ENCODE data around the gene PCP2.
"Not testable (repeated sequence)": the region's sequence is repeated elsewhere in the genome, so short reads cannot be mapped to it uniquely, and the experiment has no call there.

PCP2 gene

DNA sequence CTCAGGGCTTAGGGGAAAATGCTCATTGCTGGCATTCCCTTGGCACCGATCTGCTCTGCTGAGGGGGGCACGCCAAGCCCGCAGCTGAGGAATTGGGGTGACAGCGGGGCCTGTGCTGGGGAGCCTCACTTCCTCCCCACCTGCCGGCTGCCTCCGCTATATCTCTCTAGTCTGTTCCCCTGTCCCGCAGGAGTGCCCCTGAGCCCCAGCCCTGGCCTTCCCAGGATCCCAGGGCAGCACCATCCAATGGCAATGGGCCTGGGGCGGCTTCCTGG is 12.8 kb upstream of the PCP2 start:
- TF ChIP-seq, protein P1, sequence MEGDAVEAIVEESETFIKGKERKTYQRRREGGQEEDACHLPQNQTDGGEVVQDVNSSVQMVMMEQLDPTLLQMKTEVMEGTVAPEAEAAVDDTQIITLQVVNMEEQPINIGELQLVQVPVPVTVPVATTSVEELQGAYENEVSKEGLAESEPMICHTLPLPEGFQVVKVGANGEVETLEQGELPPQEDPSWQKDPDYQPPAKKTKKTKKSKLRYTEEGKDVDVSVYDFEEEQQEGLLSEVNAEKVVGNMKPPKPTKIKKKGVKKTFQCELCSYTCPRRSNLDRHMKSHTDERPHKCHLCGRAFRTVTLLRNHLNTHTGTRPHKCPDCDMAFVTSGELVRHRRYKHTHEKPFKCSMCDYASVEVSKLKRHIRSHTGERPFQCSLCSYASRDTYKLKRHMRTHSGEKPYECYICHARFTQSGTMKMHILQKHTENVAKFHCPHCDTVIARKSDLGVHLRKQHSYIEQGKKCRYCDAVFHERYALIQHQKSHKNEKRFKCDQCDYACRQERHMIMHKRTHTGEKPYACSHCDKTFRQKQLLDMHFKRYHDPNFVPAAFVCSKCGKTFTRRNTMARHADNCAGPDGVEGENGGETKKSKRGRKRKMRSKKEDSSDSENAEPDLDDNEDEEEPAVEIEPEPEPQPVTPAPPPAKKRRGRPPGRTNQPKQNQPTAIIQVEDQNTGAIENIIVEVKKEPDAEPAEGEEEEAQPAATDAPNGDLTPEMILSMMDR (IDR thresholded peaks at IDR 0.05; ENCODE audit: unreplicated experiment in 3 of 3), result no peak
- H3K36me3 Mint-ChIP-seq (ENCODE audit: low read depth), result no peaks in the 10 kb centered on the region
- no peak overlapping the region for H3K27ac Mint-ChIP-seq
- no peaks in the 10 kb centered on the region for H3K4me1 Mint-ChIP-seq
- no peaks in the 10 kb centered on the region for H3K9me3 Mint-ChIP-seq
- peaks cover 4% of the 10 kb centered on the region for H3K27me3 Mint-ChIP-seq (ENCODE audit: low read depth)
- no peak overlapping the region for H3K4me3 Mint-ChIP-seq

DNA sequence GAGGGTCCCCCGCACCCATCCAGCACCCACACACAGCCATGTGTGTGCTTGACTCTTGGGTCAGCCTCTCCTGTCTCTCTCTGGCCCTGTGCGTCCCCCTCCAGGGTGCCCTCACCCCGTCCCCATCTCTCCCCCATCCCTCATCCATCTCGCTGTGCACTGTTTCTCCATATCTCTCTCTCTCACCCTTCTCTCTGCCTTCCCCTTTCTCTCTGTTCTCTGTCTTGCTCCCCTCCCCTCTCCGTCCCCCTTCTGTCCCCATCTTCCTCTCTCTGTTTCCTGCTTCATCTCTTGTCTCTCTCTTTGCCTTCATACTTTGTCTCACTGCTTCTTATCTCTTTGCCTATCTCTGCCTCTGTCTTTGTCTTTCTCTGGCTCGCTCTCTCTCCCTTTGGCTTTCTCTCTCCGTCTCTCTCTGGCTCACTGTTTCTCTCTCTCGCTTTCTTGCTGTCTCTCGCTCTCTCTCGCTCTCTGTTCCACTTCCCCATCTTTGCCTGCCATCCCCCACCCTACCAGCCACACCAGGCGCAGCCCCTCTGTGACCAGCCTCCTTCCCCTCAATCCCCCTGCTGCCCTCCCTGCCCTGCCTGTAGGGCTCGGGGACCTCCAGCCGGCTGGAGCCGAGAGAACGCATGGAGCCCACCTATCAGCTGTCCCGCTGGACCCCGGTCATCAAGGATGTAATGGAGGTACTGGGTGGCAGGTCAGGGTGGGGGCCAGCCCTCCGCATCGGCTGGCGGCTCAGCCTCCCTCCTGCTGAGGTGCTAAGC is 12.3 kb upstream of the PCP2 start:
- H3K27me3 Mint-ChIP-seq (ENCODE audit: low read depth), result peaks cover 4% of the 10 kb centered on the region
- H3K36me3 Mint-ChIP-seq (ENCODE audit: low read depth), result no peaks in the 10 kb centered on the region

DNA sequence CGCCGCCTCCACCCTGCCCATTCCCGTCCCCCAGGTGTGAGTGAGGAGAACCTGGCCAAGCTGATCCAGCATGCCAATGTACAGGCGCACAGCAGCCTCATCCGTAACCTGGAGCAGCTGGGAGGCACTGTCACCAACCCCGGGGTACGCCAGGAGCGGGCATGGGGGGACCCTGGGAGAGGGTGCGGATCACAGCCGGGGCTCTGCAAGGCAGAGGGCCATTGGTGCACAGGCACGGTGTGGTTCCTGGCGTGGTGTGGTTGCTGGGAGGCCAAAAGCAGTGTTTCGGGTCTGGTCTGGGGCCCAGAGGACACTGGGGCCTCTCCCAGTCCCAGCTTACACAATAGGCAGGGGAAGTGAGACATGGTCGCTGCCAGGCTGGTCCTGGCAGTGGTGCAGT is 11.6 kb upstream of the PCP2 start:
- H3K4me1 Mint-ChIP-seq, result no peaks in the 10 kb centered on the region
- H3K27ac Mint-ChIP-seq, result no peak overlapping the region
- no peaks in the 10 kb centered on the region for H3K36me3 Mint-ChIP-seq (ENCODE audit: low read depth)
- no peaks in the 10 kb centered on the region for H3K9me3 Mint-ChIP-seq
- TF ChIP-seq, protein P1 (IDR thresholded peaks at IDR 0.05; ENCODE audit: unreplicated experiment in 3 of 3), result no peak
- H3K4me3 Mint-ChIP-seq, result no peak overlapping the region
- peaks cover 4% of the 10 kb centered on the region for H3K27me3 Mint-ChIP-seq (ENCODE audit: low read depth)

More for the DNA sequence above, 12.3 kb upstream of the PCP2 start:
- Mint-ChIP-seq H3K27ac (no peak overlapping the region), H3K9me3 (no peaks in the 10 kb centered on the region), H3K4me3 (no peak overlapping the region), H3K4me1 (no peaks in the 10 kb centered on the region)
- TF ChIP-seq, protein P1 (IDR thresholded peaks at IDR 0.05; ENCODE audit: unreplicated experiment in 3 of 3), result no peak

DNA sequence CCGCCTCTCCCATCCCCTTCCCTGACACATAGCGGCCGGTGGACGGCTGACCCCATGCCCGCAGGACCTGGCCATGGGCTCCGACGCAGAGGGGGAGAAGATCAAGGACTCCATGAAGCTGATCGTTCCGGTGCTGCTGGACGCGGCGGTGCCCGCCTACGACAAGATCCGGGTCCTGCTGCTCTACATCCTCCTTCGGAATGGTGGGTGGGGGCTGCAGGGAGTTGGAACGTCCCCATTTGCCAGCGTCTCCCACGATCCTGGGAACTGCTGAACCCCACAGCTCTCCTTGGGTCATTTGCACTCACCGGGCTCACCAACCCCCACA is 11.0 kb upstream of the PCP2 start:
- Mint-ChIP-seq H3K4me3 (no peak overlapping the region), H3K27me3 (ENCODE audit: low read depth) (no peaks in the 10 kb centered on the region), H3K36me3 (ENCODE audit: low read depth) (no peaks in the 10 kb centered on the region), H3K4me1 (no peaks in the 10 kb centered on the region), H3K27ac (no peak overlapping the region), H3K9me3 (no peaks in the 10 kb centered on the region)
- TF ChIP-seq, protein P1 (IDR thresholded peaks at IDR 0.05; ENCODE audit: unreplicated experiment in 3 of 3), result no peak

DNA sequence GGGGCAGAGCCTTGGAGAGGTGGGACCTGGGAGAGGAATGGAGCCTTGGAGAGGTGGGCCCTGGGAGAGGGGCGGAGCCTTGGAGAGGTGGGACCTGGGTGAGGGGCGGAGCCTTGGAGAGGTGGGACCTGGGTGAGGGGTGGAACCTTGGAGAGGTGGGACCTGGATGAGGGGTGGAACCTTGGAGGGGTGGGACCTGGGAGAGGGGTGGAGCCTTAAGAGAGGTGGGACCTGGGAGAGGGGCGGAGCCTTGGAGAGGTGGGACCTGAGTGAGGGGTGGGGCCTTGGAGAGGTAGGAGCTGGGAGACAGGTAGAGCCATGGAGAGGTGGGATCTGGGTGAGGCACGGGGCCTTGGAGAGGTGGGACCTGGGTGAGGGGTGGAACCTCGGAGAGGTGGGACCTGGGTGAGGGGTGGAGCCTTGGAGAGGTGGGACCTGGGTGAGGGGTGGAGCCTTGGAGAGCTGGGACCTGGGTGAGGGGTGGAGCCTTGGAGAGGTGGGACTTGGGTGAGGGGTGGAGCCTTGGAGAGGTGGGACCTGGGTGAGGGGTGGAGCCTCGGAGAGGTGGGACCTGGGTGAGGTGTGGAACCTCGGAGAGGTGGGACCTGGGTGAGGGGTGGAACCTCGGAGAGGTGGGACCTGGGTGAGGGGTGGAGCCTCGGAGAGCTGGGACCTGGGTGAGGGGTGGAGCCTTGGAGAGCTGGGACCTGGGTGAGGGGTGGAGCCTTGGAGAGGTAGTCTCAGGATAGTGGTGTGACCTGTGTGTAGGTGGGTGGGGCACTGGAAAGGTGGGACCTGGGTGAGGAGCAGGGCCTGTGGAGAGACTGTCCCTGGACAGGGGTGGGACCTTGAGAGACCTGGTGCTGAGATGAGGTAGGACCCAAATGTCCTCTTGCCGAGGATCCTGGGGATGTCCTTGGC is 10.4 kb upstream of the PCP2 start:
- H3K36me3 Mint-ChIP-seq (ENCODE audit: low read depth); H3K27ac Mint-ChIP-seq; H3K27me3 Mint-ChIP-seq (ENCODE audit: low read depth); H3K4me1 Mint-ChIP-seq; H3K4me3 Mint-ChIP-seq; H3K9me3 Mint-ChIP-seq: not testable (repeated sequence)

DNA sequence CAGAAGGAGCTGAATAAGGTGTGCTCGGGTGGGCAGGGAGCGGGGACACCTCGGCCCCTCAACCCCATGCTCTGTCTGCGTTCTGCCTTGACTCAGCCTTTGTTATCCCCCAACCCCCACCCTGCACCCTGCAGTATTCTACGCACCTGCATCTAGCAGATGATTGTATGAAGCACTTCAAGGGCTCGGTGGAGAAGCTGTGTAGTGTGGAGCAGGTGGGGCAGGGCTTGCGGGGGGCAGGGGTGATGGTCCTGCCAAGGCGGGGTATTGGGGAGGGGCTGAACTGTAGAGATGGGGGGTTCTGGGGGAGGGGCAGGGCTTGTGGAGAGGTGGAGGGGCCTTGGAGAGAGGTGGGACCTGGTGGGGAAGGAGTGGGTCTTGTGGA is 9.5 kb upstream of the PCP2 start:
- Mint-ChIP-seq H3K27ac (no peak overlapping the region), H3K4me1 (no peaks in the 10 kb centered on the region), H3K27me3 (ENCODE audit: low read depth) (peaks cover 6% of the 10 kb centered on the region), H3K9me3 (no peaks in the 10 kb centered on the region), H3K4me3 (no peak overlapping the region), H3K36me3 (ENCODE audit: low read depth) (no peaks in the 10 kb centered on the region)
- TF ChIP-seq, protein P1 (IDR thresholded peaks at IDR 0.05; ENCODE audit: unreplicated experiment in 3 of 3), result no peak

Data from nephron (organoid).